Cerebellar nuclear complex (tissue), 1 donor: ENCODE measurements around the gene MUC4.
"Not testable (repeated sequence)": the region's sequence is repeated elsewhere in the genome, so short reads cannot be mapped to it uniquely, and the experiment has no call there.

Source experiments
- DNase-seq, 2 experiments: peaks; one replicate each; lab custom pipeline; 2025; lab: John Stamatoyannopoulos, UW

Gene MUC4

GRCh38 chr3:195744437-195744836, 67.3 kb downstream of the MUC4 start:
- no peak for DNase-seq

- DNase-seq, result no peak
Observed at GRCh38 chr3:195739561-195740111, 72.1 kb downstream of the MUC4 start.

GRCh38 chr3:195738274-195739044, 73.3 kb downstream of the MUC4 start:
- no peak for DNase-seq

DNA sequence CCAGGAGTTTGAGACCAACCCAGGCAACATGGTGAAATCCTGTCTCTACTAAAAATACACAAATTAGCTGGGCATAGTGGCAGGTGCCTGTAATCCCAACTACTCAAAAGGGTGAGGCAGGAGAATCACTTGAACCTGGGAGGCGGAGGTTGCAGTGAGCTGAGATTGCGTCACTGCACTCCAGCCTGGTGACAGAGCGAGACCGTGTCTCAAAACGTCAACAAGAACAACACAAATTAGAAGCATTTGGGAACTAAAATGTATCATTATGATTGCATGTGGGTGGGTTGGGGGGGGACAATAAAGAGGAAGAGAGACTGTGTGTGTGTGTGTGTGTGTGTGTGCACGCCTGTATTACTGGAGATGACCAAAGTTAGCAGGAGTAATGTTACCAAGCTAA, 73.9 kb downstream of the MUC4 start:
- DNase-seq, result not testable (repeated sequence)

DNA sequence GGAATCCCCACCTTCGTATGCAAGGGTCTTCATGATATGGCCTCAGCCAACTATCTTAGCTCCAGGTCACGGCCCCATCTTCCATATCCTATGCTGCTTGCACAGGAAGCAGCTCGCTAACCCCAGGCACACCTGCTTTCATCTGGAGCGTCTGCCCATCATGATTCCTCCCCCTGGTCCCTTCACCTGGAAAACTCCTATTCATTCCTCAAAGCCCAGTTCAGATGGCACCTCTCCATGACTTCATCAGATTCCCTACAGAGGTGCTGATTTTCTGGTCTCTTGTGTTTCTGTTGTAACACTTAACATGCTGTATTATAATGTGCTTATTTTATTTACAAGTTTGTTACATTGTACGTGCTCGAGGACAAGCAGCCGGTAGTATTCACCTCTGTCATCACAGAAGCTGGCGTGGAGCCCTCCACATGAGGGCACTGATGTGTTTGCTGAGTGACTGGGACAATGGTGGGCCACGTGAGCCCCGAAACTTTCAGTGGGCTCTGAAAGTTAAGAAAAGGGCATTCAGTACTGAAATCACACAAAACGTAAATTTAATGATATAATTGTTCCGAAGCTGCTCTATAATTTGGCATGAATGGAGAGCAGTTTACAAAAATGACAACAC, 74.8 kb downstream of the MUC4 start:
- no peak for DNase-seq

DNA sequence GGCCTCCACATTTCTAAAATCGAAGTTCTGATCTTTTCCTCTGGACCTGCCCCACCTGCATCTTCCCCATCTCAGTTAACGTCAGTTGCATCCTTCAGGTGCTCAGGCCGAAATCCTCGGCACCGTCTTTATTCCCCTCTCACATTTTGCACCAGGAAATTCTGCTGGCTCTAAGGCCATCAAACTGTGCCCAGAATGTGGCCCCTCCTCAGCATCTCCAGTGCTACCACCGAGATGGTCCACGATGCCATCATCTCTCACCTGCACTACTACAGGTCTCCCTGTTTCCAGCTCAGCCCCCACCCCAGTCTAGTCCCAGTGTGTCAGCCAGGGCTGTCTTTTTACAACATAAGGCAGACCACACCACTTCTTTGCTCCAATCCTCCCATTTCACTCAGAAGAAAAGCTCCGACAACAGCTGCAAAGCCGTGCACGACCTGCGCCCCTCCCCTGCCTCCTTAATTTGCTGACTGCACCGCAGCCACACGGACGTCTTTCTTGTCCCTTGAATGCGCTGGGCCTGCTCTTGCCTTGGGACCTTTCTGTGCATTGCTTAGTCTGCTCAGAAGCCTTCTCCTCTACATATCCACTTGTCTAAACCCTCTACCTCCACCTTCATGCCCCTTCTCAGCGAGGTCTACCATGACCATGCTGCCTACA, 76.6 kb downstream of the MUC4 start:
- DNase-seq, result no peak

- no peak for DNase-seq
Observed at GRCh38 chr3:195732940-195733339, 78.8 kb downstream of the MUC4 start.

DNA sequence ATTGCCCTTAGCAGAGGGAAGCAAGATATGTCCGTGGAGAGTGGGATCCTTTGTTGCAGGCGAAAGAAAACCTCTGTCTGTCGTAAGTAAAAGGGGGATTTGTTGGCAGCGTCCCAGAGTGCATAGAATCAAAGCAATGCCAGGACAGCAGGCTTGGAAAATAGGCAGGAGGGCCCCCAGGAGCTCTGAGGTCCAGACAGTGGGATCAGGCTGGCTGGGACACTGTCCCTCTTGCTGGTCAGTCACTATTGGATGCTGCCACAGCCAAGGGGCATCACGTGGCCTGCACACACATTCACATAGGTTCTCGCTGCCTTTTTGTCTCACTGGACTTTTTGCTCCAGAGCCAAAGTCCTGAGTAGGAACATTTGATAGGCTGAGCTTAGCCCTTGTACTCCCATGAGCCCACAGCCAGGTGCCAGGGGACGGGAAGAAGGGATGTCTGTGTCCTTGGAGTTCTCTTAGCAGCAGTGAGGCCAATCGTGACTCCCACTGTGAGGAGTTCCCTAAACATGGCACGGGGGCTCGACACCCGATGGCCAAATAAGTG, 80.3 kb downstream of the MUC4 start:
- no peak for DNase-seq

GRCh38 chr3:195729476-195730251, 82.1 kb downstream of the MUC4 start:
- DNase-seq, result no peak

DNA sequence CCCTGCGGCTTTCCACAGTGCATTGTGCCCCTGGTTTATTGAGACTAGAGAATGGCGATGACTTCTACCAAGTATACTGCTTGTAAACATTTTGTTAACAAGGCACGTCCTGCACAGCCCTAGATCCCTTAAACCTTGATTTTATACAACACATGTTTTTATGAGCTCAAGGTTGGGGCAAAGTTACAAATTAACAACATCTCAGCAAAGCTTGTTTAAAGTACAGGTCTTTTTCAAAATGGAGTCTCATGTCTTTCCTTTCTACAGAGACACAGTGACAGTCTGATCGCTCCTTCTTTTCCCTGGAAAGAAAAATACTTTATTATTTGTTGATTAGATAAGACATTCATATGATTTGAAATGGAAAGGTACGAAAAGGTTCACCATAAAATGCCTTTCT, 82.9 kb downstream of the MUC4 start:
- not testable (repeated sequence) for DNase-seq

DNA sequence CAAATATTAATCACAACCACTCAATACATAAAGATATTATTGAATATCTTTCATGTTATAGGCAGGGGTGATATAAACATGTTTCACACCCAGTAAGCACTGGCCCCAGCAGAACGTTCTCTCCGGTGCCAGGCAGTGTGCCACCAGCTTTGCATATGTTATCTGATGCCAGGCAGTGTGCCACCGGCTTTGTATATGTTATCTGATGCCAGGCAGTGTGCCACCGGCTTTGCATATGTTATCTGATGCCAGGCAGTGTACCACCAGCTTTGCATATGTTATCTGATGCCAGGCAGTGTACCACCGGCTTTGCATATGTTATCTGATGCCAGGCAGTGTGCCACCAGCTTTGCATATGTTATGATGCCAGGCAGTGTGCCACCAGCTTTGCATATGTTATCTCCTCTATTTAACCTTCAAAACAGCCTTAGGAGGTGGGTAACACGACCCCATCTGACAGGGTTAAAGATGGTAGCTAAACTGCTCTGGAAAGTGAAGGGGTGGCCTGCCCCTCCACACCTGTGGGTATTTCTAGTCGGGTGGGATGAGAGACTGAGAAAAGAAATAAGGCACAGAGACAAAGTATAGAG, 84.0 kb downstream of the MUC4 start:
- DNase-seq, result no peak

DNA sequence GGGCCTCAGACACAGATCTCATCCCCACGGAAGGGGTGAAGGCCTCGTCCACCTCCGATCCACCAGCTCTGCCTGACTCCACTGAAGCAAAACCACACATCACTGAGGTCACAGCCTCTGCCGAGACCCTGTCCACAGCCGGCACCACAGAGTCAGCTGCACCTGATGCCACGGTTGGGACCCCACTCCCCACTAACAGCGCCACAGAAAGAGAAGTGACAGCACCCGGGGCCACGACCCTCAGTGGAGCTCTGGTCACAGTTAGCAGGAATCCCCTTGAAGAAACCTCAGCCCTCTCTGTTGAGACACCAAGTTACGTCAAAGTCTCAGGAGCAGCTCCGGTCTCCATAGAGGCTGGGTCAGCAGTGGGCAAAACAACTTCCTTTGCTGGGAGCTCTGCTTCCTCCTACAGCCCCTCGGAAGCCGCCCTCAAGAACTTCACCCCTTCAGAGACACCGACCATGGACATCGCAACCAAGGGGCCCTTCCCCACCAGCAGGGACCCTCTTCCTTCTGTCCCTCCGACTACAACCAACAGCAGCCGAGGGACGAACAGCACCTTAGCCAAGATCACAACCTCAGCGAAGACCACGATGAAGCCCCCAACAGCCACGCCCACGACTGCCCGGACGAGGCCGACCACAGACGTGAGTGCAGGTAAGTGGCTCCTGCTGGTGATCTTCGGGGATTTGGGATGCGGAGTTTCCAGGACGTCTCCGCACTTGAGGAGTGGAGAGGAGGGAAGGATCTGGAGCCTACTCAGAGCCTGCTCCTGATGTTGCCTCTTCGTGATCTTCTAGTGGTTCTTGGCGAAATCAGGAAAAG, 85.6 kb downstream of the MUC4 start:
- DNase-seq, result not testable (repeated sequence)

DNA sequence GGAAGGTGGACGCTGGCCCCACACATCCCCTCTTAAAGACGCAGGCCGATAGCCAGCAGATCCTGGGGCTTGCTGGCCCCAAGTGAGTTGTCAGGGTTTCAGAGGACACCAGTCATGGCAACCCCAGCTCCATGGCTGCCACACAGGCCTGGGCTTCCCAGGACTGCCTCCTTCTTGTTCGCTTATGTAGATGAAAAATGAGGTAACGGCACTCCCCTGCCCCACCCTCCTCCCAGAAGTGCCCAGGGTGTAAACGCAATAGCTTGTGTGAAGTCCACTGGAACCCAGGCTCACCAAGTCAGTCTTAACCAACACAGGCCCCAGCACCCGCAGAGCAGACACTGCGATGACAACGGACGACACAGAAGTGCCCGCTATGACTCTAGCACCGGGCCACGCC, 87.4 kb downstream of the MUC4 start:
- not testable (repeated sequence) for DNase-seq

DNA sequence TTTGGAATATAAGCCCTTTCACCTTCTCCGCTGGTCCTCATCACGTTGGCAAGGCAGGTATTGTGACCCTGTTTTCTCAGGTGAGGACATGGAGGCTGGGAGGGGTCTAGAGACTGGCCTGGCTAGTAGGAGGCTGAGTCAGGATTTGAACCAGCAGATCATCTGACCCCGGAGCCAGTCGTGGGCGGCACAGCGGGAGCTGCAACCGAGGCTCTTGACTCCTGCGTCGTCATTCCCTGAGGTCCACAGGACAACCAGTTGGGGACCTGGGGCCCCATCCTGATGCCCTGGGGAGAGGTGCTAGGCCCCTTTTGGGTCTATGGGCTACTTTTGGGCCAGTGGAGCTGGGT, 88.8 kb downstream of the MUC4 start:
- DNase-seq, result not testable (repeated sequence)

DNA sequence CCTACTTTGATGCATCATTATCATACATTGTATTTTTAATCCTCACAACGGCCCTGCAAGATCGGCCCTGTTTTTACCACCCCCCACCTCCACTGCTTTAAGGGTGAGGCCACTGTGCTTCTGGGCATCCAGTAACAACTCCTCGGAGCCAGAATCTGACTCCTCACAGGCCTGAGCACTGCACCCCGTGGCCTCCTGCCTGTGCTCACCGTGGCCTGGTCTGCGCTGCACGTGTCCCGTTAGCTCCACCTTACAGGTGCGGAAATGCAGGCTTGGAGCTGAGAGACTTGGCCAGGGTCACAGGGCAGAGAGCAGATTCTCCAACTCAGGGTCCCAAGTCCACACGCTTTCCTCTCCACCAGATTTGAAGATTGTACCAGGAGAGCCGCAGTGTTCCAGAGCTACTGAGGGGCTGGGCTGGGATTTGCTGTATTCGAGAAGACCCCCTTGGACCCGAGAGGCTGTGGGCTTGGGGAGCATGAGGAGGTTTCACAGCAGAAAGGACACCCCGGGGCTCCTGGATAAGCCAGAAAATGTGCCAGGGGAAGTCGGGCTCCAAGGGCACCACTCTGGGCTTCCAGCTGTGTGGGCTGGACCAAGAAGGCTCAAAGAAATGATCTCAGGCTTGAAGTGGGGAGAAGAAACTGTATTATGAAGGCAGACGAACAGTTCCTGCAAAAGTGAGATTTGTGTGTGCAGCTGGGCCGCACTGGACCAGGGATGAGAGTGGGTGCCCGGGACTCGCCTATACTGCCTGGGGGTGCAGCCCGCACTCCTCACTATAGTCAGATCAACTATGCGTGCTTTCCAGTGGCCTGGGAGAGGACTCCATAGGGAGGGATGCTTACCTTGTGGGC, 89.4 kb downstream of the MUC4 start:
- not testable (repeated sequence) for DNase-seq

- not testable (repeated sequence) for DNase-seq
Observed at GRCh38 chr3:195720831-195721506, 90.8 kb downstream of the MUC4 start, which contains the start of gene MUC20. MUC20 (plus strand) TSS chr3:195720978; CDS start chr3:195721008, 30 bp downstream.

GRCh38 chr3:195719514-195720254, 92.0 kb downstream of the MUC4 start:
- not testable (repeated sequence) for DNase-seq

- DNase-seq, result no peak
Observed at GRCh38 chr3:195718477-195718984, 93.2 kb downstream of the MUC4 start.
